Ishikawa (cell line): ENCODE measurements around the gene SRSF2.

Experiments
- CEBPB ChIP-seq: IDR thresholded peaks from 2 replicates; pipeline ENCODE4 v1.6.1; 2012
- CREB1 ChIP-seq: IDR thresholded peaks from 2 replicates; pipeline ENCODE4 v1.6.1; 2012; ENCODE audit warnings: low read depth
- EGR1 ChIP-seq: IDR thresholded peaks from 2 replicates; pipeline ENCODE4 v1.6.1; 2012
- EP300 ChIP-seq: IDR thresholded peaks from 2 replicates; pipeline ENCODE4 v1.6.1; 2012; ENCODE audit warnings: borderline replicate concordance
- FOXM1 ChIP-seq: IDR thresholded peaks from 2 replicates; pipeline ENCODE4 v1.6.1; 2012; ENCODE audit warnings: low read depth, borderline replicate concordance
- NFIC ChIP-seq: IDR thresholded peaks from 2 replicates; pipeline ENCODE4 v1.6.1; 2012
- RAD21 ChIP-seq: IDR thresholded peaks from 2 replicates; pipeline ENCODE4 v1.6.1; 2012; ENCODE audit warnings: low read depth
- TAF1 ChIP-seq: IDR thresholded peaks from 2 replicates; pipeline ENCODE4 v1.6.1; 2012; ENCODE audit warnings: low read depth, mild to moderate bottlenecking
- TCF12 ChIP-seq: IDR thresholded peaks from 2 replicates; pipeline ENCODE4 v1.6.1; 2012; ENCODE audit warnings: low read depth
- TEAD4 ChIP-seq: IDR thresholded peaks from 2 replicates; pipeline ENCODE4 v1.6.1; 2012
- YY1 ChIP-seq: IDR thresholded peaks from 2 replicates; pipeline ENCODE4 v1.6.1; 2012; ENCODE audit warnings: low read depth
- TF ChIP-seq, protein P1 (sequence below): IDR thresholded peaks from 2 replicates; pipeline ENCODE4 v1.6.1; 2012; ENCODE audit warnings: low read depth, mild to moderate bottlenecking
- TF ChIP-seq, protein P2 (sequence below): IDR thresholded peaks from 2 replicates; pipeline ENCODE4 v1.6.1; 2012
- TF ChIP-seq, protein P3 (sequence below): IDR thresholded peaks from 2 replicates; pipeline ENCODE4 v1.6.1; 2012

DNA sequence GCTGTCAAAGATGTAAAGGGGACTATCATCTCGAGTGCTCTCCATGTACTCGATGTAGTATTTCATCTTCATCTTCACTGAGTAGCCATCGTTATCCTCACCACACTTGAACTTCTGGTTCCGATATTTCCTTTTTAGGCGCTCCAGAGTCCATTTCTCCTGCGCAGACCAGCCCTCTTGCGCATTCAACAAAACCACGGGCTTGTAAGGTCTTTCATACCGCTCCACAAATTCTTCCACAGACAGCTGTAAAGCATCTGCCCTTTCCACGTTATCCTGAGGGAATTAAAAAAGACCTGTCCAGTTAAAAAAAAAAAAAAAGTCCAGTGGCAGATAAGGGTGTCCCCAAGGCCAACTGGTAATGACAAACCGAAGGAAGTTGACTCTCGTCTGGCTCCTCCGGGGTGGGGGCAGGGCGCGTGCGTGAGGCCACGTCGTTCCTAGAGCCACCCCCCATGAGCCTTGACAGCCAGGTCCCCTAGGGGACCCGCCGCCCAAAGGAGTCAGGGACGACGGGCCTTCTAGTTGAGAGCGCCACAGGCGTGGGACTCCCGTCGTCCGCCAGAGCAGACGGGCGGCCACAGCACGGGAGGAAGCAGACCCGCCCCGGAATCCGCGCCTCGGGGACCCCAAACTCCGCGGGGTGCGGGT is 11.4 kb downstream of the SRSF2 start:
- TF ChIP-seq CEBPB (no peak), YY1 (no peak), TEAD4 (no peak), CREB1 (no peak), RAD21 (no peak), NFIC (no peak), TAF1 (no peak), EP300 (no peak), EGR1 (no peak), FOXM1 (no peak), TCF12 (no peak)
- TF ChIP-seq, protein P1, sequence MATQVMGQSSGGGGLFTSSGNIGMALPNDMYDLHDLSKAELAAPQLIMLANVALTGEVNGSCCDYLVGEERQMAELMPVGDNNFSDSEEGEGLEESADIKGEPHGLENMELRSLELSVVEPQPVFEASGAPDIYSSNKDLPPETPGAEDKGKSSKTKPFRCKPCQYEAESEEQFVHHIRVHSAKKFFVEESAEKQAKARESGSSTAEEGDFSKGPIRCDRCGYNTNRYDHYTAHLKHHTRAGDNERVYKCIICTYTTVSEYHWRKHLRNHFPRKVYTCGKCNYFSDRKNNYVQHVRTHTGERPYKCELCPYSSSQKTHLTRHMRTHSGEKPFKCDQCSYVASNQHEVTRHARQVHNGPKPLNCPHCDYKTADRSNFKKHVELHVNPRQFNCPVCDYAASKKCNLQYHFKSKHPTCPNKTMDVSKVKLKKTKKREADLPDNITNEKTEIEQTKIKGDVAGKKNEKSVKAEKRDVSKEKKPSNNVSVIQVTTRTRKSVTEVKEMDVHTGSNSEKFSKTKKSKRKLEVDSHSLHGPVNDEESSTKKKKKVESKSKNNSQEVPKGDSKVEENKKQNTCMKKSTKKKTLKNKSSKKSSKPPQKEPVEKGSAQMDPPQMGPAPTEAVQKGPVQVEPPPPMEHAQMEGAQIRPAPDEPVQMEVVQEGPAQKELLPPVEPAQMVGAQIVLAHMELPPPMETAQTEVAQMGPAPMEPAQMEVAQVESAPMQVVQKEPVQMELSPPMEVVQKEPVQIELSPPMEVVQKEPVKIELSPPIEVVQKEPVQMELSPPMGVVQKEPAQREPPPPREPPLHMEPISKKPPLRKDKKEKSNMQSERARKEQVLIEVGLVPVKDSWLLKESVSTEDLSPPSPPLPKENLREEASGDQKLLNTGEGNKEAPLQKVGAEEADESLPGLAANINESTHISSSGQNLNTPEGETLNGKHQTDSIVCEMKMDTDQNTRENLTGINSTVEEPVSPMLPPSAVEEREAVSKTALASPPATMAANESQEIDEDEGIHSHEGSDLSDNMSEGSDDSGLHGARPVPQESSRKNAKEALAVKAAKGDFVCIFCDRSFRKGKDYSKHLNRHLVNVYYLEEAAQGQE = no peak
- TF ChIP-seq, protein P2, sequence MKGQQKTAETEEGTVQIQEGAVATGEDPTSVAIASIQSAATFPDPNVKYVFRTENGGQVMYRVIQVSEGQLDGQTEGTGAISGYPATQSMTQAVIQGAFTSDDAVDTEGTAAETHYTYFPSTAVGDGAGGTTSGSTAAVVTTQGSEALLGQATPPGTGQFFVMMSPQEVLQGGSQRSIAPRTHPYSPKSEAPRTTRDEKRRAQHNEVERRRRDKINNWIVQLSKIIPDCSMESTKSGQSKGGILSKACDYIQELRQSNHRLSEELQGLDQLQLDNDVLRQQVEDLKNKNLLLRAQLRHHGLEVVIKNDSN = no peak
- TF ChIP-seq, protein P3, sequence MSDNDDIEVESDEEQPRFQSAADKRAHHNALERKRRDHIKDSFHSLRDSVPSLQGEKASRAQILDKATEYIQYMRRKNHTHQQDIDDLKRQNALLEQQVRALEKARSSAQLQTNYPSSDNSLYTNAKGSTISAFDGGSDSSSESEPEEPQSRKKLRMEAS = no peak
